ENCODE results near the gene RCBTB2.
A peak's percentile ranks its signal among the peaks of the same experiment; 100 is the strongest.
"Not testable (repeated sequence)": the region's sequence is repeated elsewhere in the genome, so short reads cannot be mapped to it uniquely, and the experiment has no call there.

Gene RCBTB2

GRCh38 chr13:48532506-48533499 lies at the start of gene RCBTB2:
Gene RCBTB2 (minus strand): TSS chr13:48533080. CDS start chr13:48521939, 11,141 bp downstream.
- Mint-ChIP-seq H3K36me3 (no peaks in the 10 kb centered on the region), H3K4me1 (peaks cover 31% of the 10 kb centered on the region), H3K9me3 (peaks cover 5% of the 10 kb centered on the region), H3K4me3 (peak within 1 kb of the TSS; percentile 95), H3K27ac (peak within 1 kb of the TSS; percentile 99), H3K27me3 (no peaks in the 10 kb centered on the region)

DNA sequence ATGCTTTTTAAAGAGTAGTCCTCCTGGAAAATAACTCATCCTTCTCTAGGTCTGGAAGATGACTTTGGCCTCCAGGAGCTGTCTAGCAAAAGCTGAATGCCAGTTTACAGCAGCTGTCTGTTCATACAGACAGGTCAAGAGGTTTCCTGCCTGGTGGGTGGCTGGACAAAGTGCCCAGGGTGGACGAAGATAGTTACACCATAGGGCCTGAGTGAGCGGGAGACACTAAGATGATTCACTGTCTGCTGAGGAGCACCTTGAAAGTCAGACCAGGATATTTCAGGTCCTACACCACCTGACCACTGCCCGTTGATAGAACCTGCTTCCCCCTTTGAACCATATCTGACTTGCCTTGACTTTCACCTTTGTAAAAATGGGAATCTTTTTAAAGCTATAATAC lies 49.2 kb upstream of the RCBTB2 start:
- H3K36me3 Mint-ChIP-seq: no peaks in the 10 kb centered on the region
- H3K4me3 Mint-ChIP-seq: no peak overlapping the region
- H3K4me1 Mint-ChIP-seq: peaks cover 23% of the 10 kb centered on the region
- no peak overlapping the region for H3K27ac Mint-ChIP-seq
- no peaks in the 10 kb centered on the region for H3K9me3 Mint-ChIP-seq
- H3K27me3 Mint-ChIP-seq: no peaks in the 10 kb centered on the region

- H3K27ac Mint-ChIP-seq: peak overlapping the region; percentile 72
- no peaks in the 10 kb centered on the region for H3K36me3 Mint-ChIP-seq
- no peaks in the 10 kb centered on the region for H3K27me3 Mint-ChIP-seq
- H3K4me1 Mint-ChIP-seq: peaks cover 12% of the 10 kb centered on the region
- no peaks in the 10 kb centered on the region for H3K9me3 Mint-ChIP-seq
- H3K4me3 Mint-ChIP-seq: no peak overlapping the region
These were observed 48.0 kb upstream of the RCBTB2 start for GRCh38 chr13:48580896-48581295.

GRCh38 chr13:48580185-48580803 lies 47.4 kb upstream of the RCBTB2 start:
- H3K27ac Mint-ChIP-seq: peak overlapping the region; percentile 72
- H3K9me3 Mint-ChIP-seq: no peaks in the 10 kb centered on the region
- H3K36me3 Mint-ChIP-seq: no peaks in the 10 kb centered on the region
- H3K4me1 Mint-ChIP-seq: peaks cover 7% of the 10 kb centered on the region
- no peaks in the 10 kb centered on the region for H3K27me3 Mint-ChIP-seq
- H3K4me3 Mint-ChIP-seq: no peak overlapping the region

DNA sequence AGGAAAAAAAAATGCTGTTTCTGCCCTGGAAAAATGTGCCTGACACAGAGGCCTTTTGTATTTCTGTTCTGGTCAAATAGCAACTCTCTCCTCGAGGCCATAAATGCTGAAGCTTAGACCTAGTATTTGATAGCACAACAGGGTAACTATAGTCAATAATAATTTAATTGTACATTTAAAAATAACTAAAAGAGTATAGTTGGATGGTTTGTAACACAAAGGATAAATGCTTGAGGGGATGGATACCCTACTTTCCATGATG lies 47.0 kb upstream of the RCBTB2 start:
- not testable (repeated sequence) for H3K9me3 Mint-ChIP-seq, H3K4me3 Mint-ChIP-seq, H3K27ac Mint-ChIP-seq, H3K4me1 Mint-ChIP-seq, H3K36me3 Mint-ChIP-seq, H3K27me3 Mint-ChIP-seq

GRCh38 chr13:48579165-48579918 lies 46.5 kb upstream of the RCBTB2 start:
- H3K27ac Mint-ChIP-seq: no peak overlapping the region
- peaks cover 7% of the 10 kb centered on the region for H3K4me1 Mint-ChIP-seq
- H3K27me3 Mint-ChIP-seq: no peaks in the 10 kb centered on the region
- no peak overlapping the region for H3K4me3 Mint-ChIP-seq
- no peaks in the 10 kb centered on the region for H3K9me3 Mint-ChIP-seq
- H3K36me3 Mint-ChIP-seq: no peaks in the 10 kb centered on the region

- H3K4me3 Mint-ChIP-seq: no peak overlapping the region
- H3K27ac Mint-ChIP-seq: no peak overlapping the region
- peaks cover 7% of the 10 kb centered on the region for H3K4me1 Mint-ChIP-seq
- no peaks in the 10 kb centered on the region for H3K9me3 Mint-ChIP-seq
- H3K27me3 Mint-ChIP-seq: no peaks in the 10 kb centered on the region
- H3K36me3 Mint-ChIP-seq: no peaks in the 10 kb centered on the region
These were observed 45.8 kb upstream of the RCBTB2 start for GRCh38 chr13:48578516-48579164.

- Mint-ChIP-seq H3K36me3 (no peaks in the 10 kb centered on the region), H3K9me3 (no peaks in the 10 kb centered on the region), H3K27me3 (no peaks in the 10 kb centered on the region), H3K4me3 (no peak overlapping the region), H3K27ac (no peak overlapping the region), H3K4me1 (peaks cover 7% of the 10 kb centered on the region)
These were observed 43.6 kb upstream of the RCBTB2 start for GRCh38 chr13:48576448-48577010.

DNA sequence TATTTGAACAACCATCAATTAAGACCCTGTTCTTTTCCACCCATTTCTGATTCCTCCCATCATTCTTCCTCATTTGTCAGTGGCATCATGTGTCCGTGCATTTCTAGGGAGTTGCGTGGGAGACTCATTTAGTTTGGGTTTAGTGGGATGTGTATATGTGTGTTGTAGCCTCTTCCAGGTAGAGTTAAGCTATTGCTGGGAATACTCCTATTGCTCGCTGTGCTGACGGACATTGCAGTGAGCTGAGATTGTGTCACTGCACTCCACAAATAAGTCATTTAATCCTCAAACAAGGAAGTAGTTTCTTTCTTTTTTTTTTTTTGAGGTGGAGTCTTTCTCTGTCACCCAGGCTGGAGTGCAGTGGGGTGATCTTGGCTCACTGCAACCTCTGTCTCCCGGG lies 42.2 kb upstream of the RCBTB2 start:
- Mint-ChIP-seq H3K4me1 (peaks cover 7% of the 10 kb centered on the region), H3K36me3 (no peaks in the 10 kb centered on the region), H3K27me3 (no peaks in the 10 kb centered on the region), H3K4me3 (no peak overlapping the region), H3K27ac (no peak overlapping the region), H3K9me3 (no peaks in the 10 kb centered on the region)

DNA sequence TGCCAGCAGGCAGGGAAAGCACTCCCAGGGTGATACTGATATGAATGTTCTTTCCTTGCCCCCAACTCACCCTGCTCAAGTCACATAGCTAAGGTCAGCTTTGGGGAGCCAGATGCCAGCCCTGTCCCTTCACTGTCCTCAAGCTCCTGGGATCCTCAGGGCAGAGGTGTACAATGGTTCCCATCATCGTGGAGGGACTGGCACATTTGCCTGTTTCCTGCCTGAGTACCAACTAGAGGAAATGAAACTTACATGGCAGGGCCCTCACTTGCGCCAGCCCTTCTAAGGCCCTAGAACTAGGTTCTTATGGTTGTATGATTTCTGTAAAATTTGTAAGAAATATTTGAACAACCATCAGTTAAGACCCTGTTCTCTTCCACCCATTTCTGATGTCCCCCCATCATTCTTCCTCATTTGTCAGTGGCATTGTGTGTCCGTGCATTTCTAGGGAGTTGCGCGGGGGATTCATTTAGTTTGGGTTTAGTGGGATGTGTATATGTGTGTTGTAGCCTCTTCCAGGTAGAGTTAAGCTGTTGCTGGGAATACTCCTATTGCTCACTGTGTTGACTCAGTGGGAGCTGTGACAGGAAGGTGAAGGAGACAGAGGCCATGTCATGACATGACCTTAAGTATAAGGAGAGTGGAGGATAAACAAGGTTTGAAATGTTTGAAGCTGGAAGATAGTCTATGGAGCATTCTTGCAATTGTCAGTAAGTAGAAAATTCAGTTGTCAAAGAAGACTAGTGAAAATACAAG lies 41.3 kb upstream of the RCBTB2 start:
- Mint-ChIP-seq H3K36me3 (no peaks in the 10 kb centered on the region), H3K27ac (no peak overlapping the region), H3K27me3 (no peaks in the 10 kb centered on the region), H3K4me1 (peaks cover 7% of the 10 kb centered on the region), H3K9me3 (no peaks in the 10 kb centered on the region), H3K4me3 (no peak overlapping the region)

DNA sequence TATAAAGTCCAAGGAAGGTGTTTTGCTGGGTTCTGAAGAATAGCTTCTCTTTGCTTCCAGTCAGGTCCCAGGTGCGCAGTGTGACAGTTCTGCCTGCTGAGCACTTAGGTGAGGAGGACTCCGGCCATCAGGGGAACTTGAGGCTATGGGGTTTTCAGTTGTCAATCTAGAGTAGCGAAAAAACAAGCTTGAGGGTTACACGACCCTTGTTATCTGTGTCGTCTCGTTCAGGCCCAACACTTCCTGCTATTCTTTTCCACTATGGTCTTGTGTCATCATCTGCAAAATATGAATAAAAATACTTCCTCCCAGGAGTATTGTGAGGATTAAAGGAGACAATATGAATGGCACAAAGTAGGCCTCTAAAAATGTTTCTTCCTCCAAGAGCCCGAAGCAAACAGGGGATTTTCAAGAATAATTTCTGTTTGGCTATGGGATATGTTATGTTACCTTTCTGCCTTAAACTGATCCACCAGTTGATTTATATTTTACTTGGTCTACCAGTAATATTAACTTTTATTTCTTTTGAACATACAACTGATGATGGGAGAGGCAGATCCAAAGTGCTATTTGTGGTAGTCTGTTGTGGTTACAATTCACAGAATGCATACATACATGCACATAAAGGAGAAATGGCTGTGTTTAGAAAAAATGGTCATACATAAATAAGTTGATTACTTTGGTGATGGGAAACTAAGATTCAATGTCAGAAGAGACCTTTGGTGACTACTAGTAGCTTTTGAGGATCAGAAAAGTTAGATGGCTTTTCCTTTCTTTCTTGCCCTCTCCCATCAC lies 40.5 kb upstream of the RCBTB2 start:
- H3K4me3 Mint-ChIP-seq: no peak overlapping the region
- no peaks in the 10 kb centered on the region for H3K36me3 Mint-ChIP-seq
- H3K27me3 Mint-ChIP-seq: no peaks in the 10 kb centered on the region
- H3K9me3 Mint-ChIP-seq: no peaks in the 10 kb centered on the region
- H3K4me1 Mint-ChIP-seq: peaks cover 7% of the 10 kb centered on the region
- H3K27ac Mint-ChIP-seq: no peak overlapping the region

DNA sequence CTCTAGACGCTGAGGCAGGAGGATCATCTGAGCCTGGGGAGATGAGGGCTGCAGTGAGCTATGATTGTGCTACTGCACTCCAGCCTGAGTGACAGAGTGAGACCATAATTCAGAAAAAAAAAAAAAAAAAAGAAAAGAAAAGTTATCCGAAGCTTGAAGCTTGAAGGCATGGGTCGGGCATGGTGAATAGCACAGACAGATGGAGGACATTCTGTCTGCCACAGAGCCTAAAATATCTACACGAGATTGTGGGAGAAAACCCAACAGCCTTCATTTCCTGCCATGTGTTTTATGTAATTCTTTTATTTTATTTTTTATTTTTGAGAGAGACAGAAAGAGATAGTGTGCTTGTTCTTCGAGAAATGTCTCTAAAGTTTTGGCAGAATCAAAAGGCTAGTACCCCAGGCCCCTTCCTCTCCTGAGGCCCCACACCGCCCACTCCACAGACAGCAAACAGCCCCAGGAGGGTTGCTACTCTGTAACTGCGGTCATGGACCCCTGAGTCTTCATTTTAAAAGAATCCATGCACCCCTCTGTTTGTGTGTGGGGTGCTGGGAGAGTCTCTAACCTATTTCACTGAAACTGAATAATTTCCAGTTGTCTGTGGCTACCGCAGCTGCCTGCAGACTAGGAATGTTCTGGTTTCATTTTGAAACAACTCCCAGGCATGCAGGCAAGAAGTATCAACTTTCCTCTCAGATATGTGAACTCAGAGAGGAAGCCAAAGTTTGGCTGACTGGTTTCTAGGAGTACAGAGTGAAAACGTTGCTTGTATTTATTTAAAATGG lies 38.4 kb upstream of the RCBTB2 start:
- no peak overlapping the region for H3K27ac Mint-ChIP-seq
- H3K4me1 Mint-ChIP-seq: peaks cover 7% of the 10 kb centered on the region
- H3K27me3 Mint-ChIP-seq: peaks cover 3% of the 10 kb centered on the region
- H3K36me3 Mint-ChIP-seq: no peaks in the 10 kb centered on the region
- no peak overlapping the region for H3K4me3 Mint-ChIP-seq
- no peaks in the 10 kb centered on the region for H3K9me3 Mint-ChIP-seq

DNA sequence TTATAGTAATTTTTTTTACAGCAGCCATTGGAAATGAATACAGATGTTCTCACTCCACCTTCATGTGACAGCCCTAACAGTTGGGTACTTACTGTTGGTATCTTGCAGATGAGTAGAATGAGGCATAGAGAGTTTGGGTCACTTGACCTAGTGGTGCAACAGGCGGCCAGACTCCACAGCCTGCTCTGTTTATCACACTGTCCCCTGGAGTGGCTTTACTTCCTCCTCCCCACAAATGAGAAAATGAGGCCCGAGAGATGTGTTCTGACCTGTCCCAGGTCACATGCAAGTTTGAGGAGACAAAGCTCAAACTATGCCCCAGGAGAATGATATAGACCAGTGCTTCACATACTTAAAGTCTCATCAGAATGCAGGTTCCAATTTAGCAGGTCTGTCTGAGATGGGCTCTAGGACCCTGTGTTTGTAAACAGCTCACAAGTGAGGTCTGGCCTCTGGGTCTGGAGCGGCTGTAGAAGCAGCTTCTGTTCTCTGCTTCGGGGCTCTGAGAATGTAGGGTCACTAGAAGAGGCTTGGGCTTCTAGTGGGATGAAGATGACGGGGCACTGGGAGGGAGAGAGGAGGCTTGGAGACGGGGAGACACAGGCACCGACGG lies 37.4 kb upstream of the RCBTB2 start:
- peaks cover 7% of the 10 kb centered on the region for H3K4me1 Mint-ChIP-seq
- peak overlapping the region; percentile 71 for H3K27ac Mint-ChIP-seq
- peaks cover 3% of the 10 kb centered on the region for H3K27me3 Mint-ChIP-seq
- H3K9me3 Mint-ChIP-seq: no peaks in the 10 kb centered on the region
- no peaks in the 10 kb centered on the region for H3K36me3 Mint-ChIP-seq
- peak overlapping the region; percentile 34 for H3K4me3 Mint-ChIP-seq

Data from activated naive CD4-positive, alpha-beta T cell treated with anti-CD3 and anti-CD28 coated beads, Interleukin-2, amount 50 U/mL, for 24 hours (primary cell).